Retina (tissue), 1 donor: ENCODE data around the gene DEFB129.

Experiments used
- DNase-seq: peaks from one replicate; pipeline ENCODE4 v3.0.0-alpha.2; 2016

Gene DEFB129

DNA sequence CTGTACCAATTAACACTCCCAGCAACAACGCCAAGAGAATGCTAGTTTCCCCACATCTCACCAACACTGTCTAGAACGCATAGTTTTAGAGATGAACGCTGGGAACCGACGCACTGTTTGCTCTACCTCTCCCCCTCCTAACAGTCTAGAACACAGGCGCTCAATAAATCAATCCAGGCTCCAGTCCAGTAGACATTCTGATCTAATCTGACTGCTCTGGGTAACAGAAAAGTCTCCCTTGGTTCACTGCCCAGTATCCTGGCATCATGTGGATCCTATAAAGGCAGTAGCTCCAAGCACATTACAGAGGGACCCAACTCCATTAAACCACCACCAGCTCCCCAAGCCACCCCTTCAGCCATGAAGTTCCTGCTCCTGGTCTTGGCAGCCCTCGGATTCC, 30.4 kb downstream of the DEFB129 start, which contains the start of gene DEFB132:
TSS of gene DEFB132 (plus strand) at position 306 of the 400 bp plus-strand sequence. CDS start at position 361, 55 bp downstream.
- DNase-seq = no peak

DNA sequence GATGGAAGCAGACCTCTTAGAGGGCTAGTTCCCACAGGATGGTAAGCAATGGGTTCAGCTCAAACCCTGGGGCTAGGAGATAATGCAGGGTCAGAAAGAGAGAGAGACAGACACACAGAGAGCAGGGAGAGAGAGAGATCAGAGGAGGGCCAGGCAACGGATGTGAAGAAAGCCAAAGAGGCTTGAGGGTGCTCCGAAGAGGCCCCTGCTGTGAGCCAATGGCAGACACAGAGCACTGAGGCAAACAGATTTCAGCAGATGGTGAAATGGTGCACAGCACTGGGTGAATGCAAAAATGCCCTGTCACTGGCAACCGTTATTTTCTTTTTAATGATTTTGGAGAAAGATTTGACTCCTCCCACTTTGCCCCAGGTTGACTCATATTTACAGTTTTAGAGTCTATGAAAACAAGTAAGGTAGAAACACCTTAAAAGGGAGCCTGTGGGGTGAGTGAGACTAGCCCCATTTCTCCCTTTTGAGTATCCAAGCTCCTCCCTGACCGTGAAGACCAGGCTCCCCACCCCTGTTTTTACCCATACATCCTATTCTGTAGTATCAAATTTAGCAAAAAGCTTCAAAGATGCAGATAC, 31.3 kb downstream of the DEFB129 start:
- no peak for DNase-seq

DNA sequence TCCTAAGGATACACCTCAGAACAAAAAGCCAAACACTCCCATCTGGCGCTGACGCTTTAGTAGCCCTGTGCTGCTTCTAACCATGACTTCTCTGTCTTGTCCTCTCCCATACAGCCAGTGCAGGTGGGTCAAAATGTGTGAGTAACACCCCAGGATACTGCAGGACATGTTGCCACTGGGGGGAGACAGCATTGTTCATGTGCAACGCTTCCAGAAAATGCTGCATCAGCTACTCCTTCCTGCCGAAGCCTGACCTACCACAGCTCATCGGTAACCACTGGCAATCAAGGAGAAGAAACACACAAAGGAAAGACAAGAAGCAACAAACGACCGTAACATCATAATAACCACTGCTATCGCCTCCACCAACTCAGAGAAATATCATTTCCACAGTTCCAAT, 31.9 kb downstream of the DEFB129 start:
- no peak for DNase-seq

DNA sequence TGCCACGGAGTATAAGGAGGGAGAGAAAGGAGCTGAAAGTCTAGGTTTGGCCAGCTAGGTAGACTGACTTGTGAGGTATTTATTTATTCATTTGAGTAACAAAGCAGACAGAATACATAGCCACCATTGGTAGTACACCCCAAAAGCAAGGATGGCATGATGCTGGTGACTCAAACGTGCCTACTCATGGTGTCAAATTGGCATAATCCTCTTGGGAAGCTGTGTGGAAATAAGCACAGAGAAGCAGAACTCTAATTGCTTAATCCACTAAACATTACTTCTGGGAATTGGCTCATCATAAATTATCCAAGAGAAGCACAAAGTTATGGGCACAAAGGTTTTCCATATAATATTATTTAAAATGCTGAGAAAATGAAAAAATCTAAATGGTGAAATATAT, 32.9 kb downstream of the DEFB129 start:
- DNase-seq = no peak

DNA sequence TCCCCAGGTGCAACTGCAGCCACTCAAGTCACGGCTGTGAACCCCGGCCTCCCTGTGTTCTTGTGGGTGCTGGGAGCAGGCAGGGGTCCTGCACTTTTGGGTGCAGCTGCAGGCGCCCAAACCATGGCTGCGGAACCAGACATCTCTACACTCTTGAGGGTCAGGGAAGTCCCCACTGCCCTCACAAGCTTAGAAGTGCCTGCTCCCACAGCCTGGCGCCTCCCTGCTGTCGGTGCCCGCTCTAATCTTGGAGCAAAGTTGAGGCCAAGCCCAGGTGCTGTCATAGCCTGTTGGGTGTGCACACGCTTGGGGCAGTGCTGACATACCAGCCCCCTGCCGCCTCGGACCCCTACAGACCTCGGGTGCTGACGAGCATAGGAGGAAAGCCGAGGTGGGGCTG, 36.6 kb downstream of the DEFB129 start:
- no peak for DNase-seq

DNA sequence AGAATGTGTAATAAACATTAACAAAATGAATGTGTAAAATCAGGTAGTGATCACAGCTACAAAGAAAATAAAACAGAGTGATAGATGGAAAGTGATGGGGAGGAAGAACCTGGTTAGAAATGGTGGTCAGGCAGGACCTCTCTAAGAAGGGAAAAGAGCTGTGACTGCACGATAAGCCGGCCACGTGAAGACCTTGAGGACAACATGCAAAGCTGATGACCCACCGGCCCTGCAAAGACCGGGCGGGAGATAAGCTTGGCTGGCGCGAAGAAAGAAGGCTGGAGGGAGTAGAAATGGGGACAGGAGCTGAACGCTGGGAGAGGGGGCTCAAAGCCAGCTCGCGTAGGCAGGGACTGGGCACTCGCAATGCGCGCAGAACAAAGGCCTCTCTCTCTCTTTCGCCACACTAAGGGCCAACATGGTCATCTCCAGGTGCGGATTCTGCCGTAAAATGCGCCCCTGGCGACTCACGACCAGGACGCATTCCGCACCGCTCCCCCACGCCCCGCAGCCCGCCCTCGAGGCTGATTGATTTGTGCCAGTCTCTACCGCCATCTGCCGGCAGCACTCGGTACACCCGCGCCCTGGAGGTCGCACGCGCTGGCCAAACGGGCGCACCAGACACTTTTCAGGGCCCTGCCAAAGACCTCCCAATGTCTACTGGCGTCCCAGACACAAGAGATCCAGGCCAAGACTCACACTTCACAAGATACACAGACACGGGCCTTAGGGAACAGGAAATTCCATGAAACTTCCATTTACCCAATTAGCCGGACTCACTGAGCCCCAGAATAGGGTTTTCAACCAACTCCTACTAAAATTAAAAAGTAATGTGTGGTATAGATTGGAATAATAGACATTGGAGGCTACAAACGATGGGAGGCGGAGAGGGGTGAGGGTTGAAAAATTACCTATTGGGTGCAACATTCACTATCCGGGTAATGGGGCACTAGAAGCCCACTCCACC, 39.8 kb downstream of the DEFB129 start:
- DNase-seq = peak; percentile 95

DNA sequence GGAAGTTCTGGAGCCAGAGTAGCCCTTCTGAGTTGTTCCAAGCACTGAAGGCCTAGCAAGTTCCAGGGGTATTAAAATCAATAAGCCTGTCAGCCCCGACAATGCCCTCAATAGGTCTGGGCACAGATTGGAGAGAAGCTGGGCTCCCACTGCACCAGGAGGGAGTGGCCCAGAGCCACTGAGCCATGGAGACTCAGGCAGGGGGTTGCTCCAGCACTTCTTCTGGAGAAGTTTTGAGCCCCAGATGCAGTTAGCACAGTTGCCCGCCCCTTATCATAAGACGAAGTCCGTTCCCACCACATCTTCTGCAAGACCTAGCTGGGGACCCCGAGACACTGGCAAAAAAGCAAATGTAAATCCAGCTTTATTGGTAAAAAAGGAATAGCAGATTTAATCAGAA, 43.5 kb downstream of the DEFB129 start:
- DNase-seq = no peak

DNA sequence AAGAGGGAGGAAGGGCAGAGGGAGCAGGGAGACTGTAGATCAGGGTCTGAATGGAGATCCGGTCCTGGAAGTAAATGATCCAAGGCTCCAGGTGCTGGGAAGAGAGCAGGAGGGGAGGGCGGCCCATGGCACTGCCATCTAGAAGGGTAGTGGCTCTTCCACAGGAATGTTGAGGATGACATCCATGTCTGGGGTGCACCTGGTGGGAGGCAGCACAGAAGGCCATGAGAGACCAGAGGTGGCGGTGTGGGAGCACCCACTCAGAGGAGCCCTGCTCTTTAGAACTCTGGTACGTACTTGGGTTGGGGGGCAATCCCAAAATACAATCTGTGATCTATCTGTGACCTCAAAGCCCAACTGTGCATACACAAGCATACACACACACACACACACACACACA, 44.0 kb downstream of the DEFB129 start:
- DNase-seq = no peak

DNA sequence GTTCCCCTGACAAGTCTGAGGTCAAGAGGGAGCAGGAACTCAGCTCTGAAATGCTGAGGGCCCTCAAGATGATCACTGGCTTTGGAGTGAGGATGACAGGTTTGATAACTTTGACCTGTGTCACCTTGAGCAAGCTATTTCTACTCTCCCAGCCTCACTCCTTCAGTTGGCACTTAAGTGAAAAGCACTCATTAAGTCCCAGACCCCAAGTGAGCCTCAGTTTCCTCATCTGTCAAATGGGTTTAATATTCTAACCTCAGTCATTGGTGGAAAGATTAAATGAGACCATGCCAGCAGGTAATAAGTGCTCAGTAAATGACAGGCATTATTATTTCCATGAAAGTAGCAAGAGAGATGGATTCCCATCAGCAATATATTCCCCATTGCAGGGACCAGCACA, 44.5 kb downstream of the DEFB129 start:
- no peak for DNase-seq

DNA sequence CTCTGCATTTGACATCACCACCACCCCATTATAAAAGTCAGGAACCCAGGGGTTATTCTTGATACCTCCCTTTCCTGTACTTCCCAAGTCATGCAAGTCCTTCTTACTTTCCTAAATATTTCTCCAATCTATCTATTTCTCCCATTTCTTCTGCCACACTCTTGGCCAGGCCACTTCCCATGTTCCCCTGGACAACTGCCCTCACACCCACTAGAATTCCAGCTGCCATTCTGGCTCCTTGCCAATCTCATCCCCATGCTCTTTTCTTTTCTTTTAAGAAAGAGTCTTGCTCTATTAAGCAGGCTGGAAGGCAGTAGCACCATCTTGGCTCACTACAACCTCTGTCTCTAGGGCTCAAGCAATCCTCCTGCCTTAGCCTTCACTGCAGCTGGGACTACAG, 45.7 kb downstream of the DEFB129 start:
- no peak for DNase-seq

DNA sequence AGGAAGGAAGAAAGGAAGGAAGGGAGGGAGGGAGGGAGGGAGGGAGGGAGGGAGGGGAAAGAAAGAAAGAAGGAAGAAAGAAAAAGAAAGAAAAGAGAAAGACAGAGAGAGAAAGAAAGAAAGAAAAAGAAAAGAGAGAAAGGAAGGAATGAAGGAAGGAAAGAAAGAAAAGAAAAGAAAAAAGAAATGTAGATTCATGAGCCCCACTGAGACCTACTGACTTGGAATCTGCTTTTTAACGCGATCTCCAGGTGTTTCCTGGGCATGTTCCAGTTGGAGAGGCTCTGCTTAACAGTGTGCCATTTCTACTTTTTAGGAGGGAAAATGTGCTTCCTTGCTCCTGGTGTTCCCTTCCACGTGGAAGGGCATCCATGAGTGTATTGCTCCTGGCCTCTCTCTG, 46.8 kb downstream of the DEFB129 start:
- no peak for DNase-seq

DNA sequence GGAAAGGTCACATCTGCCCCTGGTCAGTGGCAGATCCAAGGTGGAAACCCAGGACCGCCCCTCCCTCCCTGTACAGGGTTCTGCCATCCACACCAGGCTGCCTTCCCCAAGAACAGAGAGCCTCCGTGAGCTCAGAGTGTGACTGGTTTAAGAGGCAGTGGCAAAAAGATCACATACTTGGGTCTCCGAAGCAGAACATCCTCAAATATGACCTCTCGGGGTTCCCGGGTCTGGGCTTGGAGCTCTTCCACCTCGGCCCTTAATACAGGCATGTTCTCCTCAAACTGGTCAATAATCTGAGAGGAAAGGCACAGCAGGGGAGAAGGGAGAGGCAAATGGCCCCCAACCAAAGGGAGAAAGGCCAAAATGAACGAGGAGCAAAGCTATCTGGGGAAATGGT, 48.7 kb downstream of the DEFB129 start:
- no peak for DNase-seq

DNA sequence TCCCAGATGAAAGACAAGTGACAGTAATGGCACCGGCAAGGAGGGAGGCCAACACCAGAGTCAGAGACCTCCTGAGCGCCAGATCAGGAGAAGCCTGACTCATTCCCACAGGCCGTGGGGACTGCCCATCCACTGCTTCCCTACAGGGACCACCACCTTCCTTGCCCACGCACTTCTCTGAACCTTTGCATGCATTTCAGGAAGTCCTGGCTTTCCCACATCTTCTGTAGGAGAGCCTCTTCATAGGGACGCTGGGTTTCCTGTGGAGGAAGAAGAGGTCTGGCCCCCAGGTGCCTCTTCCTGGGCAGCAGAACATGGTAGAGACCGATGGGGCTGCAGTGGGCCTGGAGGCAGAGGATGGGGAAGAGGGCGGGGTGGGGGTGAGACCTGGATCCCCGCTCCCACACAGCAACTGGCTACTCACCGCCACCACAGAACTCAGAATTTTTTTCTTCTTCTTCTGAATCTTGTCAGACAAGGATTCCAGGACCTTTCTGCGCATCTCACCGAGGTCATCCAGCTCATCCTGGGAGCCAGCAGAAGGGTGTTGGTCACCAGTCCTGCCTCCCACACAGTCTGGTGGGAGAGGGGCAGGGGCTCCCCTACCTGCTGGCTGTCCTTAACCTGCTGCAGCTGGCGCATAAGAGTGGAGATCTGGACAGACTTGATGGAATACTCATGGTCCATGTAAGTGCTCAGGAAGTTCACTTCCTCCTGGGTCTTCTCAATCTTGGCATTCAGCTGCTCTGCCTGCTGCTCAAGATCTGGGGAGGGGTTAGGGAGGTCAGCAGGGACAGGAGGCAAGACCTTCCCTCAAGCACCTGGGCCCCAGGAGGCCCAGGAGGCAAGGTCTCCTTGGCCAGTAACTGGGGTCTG, 49.8 kb downstream of the DEFB129 start:
- no peak for DNase-seq

DNA sequence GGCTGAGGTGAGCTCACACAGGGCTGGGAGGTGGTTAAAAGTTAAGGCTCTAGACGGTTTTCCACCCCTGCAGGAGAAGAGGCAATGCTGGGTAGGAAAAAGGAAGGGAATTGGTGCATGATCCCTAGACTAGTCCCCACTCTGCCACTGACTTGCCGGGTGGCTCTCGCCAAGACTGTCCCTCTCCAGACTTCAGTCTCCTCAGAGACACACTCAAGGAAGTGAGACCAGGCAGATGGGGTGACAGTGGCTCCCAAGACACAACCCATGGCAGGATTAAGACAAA, 50.4 kb downstream of the DEFB129 start:
- DNase-seq = no peak

DNA sequence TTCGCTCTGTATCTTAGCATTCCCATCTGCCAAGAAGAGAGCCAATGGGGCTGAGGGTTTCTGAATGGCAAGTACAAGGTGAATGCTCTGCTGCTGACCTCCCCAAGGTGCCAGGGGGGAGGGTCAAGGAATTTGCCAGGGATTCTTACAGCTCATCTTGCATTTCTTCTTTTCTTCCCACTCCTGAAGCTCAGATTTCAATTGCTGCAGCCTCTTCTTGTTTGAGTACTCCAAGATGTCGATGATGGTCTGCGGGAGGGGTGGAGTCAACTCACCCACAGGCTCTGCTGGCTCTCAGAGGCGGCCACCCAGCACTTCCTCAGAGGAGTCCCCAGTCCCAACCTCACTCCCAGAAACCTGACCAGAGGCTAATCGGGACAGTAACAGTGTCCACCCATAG, 51.1 kb downstream of the DEFB129 start:
- DNase-seq = no peak

DNA sequence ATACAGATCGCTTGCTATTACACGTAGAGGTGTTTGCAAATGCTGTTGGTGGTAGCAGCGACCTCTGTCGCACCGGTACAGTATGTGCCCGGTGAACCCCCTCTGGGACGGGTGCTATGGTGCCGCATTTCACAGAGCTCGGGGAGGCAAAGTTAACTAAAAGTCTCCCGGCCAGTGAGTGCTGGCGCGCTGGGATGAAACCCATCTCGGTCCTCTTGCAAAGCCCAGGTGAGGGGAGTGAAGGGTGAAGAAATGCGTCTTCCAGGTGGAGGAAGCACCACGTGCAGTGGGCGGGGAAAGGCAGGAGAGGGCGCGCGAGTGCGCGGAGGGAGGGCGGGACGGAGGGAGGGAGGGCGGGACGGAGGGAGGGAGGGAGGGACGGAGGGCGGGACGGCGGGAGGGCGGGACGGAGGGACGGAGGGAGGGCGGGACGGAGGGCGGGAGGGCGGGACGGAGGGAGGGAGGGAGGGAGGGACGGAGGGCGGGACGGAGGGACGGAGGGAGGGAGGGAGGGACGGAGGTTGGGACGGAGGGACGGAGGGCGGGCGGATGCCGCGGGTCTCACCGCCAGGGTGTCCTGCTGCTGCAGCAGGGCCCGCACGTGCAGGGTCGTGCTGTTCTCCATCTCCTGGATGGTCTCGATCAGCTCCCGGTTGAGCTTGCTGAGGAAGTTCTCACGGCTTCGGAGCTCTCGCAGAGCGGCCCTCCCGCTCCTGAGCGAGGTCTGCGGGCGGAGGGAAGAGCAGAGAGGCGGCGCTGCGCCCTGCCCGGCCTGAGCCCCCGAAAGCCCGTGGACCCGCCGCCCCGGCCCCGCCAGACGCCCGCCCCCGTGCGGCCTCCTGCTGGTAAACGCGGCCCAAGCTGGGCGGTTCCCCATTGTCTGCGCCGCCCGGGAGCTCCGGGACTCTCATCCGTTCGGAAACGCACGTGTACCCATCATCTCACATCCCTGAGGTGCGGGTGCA, 51.8 kb downstream of the DEFB129 start:
- DNase-seq = no peak
